ENCODE data around the gene ATOSB. TPM values are rescaled to one million over a fixed set of nuclear protein-coding genes. Genes with fewer than 3 reads are reported as not detected.

The ATOSB gene
- total and polyA plus RNA-seq, 3 experiments from 2014 or later: 4.4 to 6.4 (median 6.3) TPM

DNA sequence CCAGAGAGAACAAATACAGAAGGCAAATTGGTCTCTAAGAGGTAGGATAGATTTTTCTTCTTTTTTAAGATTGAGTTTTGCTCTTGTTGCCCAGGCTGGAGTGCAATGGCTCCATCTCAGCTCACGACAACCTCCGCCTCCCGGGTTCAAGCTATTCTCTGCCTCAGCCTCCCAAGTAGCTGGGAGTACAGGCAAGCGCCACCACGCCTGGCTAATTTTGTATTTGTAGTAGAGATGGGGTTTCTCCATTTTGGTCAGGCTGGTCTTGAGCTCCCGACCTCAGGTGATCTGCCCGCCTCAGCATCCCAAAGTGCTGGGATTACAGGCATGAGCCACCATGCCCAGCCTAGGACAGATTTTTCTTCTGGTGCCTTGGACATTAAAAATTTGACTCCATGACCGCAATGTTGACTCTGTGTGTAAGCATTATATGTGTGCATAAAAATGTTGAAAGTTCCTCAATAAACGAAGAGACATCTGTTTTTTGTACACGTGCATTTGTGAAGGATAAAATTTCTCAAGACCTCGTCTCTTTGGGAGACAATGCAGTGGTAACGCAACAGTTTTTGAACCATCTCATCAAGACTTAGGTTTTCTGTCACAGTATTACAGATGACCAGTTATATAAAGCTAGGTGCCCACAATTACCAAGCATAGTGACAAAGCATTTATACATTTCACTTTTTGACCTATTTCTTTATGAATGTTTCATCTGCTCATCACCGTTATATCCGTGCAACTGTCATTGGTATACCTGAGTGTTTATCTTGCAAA lies 60.6 kb downstream of the ATOSB start:
- H3K9me3 ChIP-seq (ENCODE audit: low read length): no peaks in the 10 kb centered on the region
- Mint-ChIP-seq H3K9me3 (no peaks in the 10 kb centered on the region), H3K27me3 (no peaks in the 10 kb centered on the region), H3K27ac (peak overlapping the region in 1 of 8 donors; percentile 12), H3K4me3 (no peak overlapping the region), H3K4me1 (peaks cover 4 to 14% (median 5%) of the 10 kb centered on the region in 3 donors), H3K36me3 (peaks cover 4 to 82% (median 37%) of the 10 kb centered on the region in 3 donors)
- CTCF ChIA-PET: no interaction called here
- H3K36me3 ChIP-seq (ENCODE audit: insufficient read depth, low read length): peaks cover 39% of the 10 kb centered on the region
- no peak for DNase-seq
- H3K27ac ChIP-seq (ENCODE audit: low read depth, low read length): no peak overlapping the region
- no peaks in the 10 kb centered on the region for H3K4me1 ChIP-seq (ENCODE audit: insufficient read depth, low read length)
- H3K27me3 ChIP-seq (ENCODE audit: insufficient read depth, low read length, poor library complexity, severe bottlenecking): no peaks in the 10 kb centered on the region
- POLR2A ChIA-PET: interaction anchor here (0.6 kb wide), 1 partner anchor 655 kb away, joined by 4 read pairs; no protein-coding TSS in a partner anchor
- H3K4me3 ChIP-seq (ENCODE audit: low read length): no peak overlapping the region

DNA sequence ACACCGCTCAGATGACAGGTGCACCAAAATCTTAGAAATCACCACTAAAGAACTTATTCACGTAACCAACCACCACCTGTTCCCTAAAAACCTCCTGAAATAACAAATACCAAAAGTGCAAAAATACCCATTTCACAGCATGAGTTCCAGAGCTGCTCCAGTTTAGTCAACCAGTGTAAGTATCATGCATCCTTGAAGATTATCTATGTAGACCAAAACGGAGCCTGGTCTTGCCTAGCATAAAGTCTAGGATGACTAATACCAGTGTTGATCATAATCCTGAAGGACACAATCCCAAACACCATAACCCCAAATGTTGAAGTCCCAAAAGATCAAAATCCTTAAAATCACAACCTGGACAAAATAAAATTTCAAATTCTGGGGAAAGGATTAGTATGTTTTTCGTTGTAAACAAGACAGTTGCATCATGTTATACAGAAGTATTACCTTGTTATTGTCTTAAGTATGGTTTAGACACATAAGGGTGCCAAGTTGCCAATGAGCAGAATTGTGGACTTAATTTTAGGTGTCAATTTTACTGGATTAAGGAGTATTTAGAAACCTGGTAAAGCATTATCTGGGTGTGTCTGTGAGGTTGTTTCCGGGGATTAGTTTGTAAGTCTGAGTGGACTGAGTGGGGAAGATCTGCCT lies 61.4 kb downstream of the ATOSB start:
- no peak overlapping the region for H3K4me3 ChIP-seq (ENCODE audit: low read length)
- H3K36me3 Mint-ChIP-seq: peaks cover 2 to 80% (median 30%) of the 10 kb centered on the region in 3 donors
- ChIA-PET POLR2A (no interaction called here), CTCF (interaction anchor here (3.1 kb wide), 1 partner anchor 17 kb away, joined by 10 read pairs; no protein-coding TSS in a partner anchor)
- peaks cover 31% of the 10 kb centered on the region for H3K36me3 ChIP-seq (ENCODE audit: insufficient read depth, low read length)
- no peak overlapping the region for H3K4me3 Mint-ChIP-seq
- H3K4me1 ChIP-seq (ENCODE audit: insufficient read depth, low read length): no peaks in the 10 kb centered on the region
- H3K9me3 Mint-ChIP-seq: no peaks in the 10 kb centered on the region
- H3K27me3 ChIP-seq (ENCODE audit: insufficient read depth, low read length, poor library complexity, severe bottlenecking): no peaks in the 10 kb centered on the region
- no peak overlapping the region for H3K27ac ChIP-seq (ENCODE audit: low read depth, low read length)
- peak overlapping the region in 1 of 8 donors; percentile 12 for H3K27ac Mint-ChIP-seq
- no peak for DNase-seq
- peaks cover 4 to 14% (median 5%) of the 10 kb centered on the region in 3 donors for H3K4me1 Mint-ChIP-seq
- no peaks in the 10 kb centered on the region for H3K9me3 ChIP-seq (ENCODE audit: low read length)
- no peaks in the 10 kb centered on the region for H3K27me3 Mint-ChIP-seq

Other genes starting within 250 kb of the ATOSB start
- gene PHF24, start 157.6 kb downstream of the ATOSB start, total RNA-seq: under 1 TPM in 1 of 2 experiments, not detected in 1; 0.04 TPM
- not detected for gene PHF24, start 157.6 kb downstream of the ATOSB start, polyA plus RNA-seq
- 1 to 10 TPM; 3.3 to 3.7 TPM for gene DNAJB5, start 126.1 kb downstream of the ATOSB start, total RNA-seq
- gene DNAJB5, start 126.1 kb downstream of the ATOSB start, polyA plus RNA-seq: 2.4 TPM
- gene VCP, start 43.2 kb downstream of the ATOSB start, total RNA-seq: 100 to 1,000 TPM; 309 to 323 TPM
- gene VCP, start 43.2 kb downstream of the ATOSB start, polyA plus RNA-seq: 195 TPM
- gene FANCG, start 35.9 kb downstream of the ATOSB start, total RNA-seq: 10 to 100 TPM; 90.6 to 95.4 TPM
- 10.0 TPM for gene FANCG, start 35.9 kb downstream of the ATOSB start, polyA plus RNA-seq
- 10 to 100 TPM; 31.7 to 32.1 TPM for gene PIGO, start 19.3 kb downstream of the ATOSB start, total RNA-seq
- 26.4 TPM for gene PIGO, start 19.3 kb downstream of the ATOSB start, polyA plus RNA-seq
- gene STOML2, start 12.7 kb downstream of the ATOSB start, total RNA-seq: 100 to 1,000 TPM; 258 to 271 TPM
- gene STOML2, start 12.7 kb downstream of the ATOSB start, polyA plus RNA-seq: 88.9 TPM
- gene UNC13B, start 46.1 kb upstream of the ATOSB start, total RNA-seq: 1 to 10 TPM; 3.2 to 3.5 TPM
- 0.54 TPM for gene UNC13B, start 46.1 kb upstream of the ATOSB start, polyA plus RNA-seq